GM12891 (cell line): ENCODE data around the gene MPV17.
"Not testable (repeated sequence)": the region's sequence is repeated elsewhere in the genome, so short reads cannot be mapped to it uniquely, and the experiment has no call there.

Experiments
- DNase-seq: peaks from one replicate; pipeline ENCODE4 v3.0.0; 2011; ENCODE audit warnings: low spot score; ENCODE audit not compliant: insufficient read length
- FAIRE-seq: peaks from 2 replicates; lab custom pipeline; 2011; peaks lifted over from hg19 to GRCh38; lab: Jason Lieb, UNC
- PAX5 ChIP-seq: IDR thresholded peaks from 2 replicates; pipeline ENCODE4 v1.6.1; 2011; ENCODE audit warnings: low read length, moderate library complexity, mild to moderate bottlenecking; ENCODE audit not compliant: insufficient read depth, severe bottlenecking
- POLR2A ChIP-seq: IDR thresholded peaks from 2 replicates; pipeline ENCODE4 v1.6.1; 2011; ENCODE audit warnings: low read depth, low read length, control low read depth
- POLR2AphosphoS5 ChIP-seq: IDR thresholded peaks from 2 replicates; pipeline ENCODE4 v1.6.1; 2011; ENCODE audit warnings: low read depth, low read length, control low read depth
- POU2F2 ChIP-seq: IDR thresholded peaks from 2 replicates; pipeline ENCODE4 v1.6.1; 2011; ENCODE audit warnings: low read depth, mild to moderate bottlenecking, control low read depth, low read length, moderate library complexity
- SPI1 ChIP-seq: IDR thresholded peaks from 2 replicates; pipeline ENCODE4 v1.6.1; 2011; ENCODE audit warnings: low read depth, low read length, control low read depth
- TAF1 ChIP-seq: IDR thresholded peaks from 2 replicates; pipeline ENCODE4 v1.6.1; 2011; ENCODE audit warnings: low read depth, low read length, control low read depth

Gene MPV17

GRCh38 chr2:27282892-27283291 is 40.0 kb downstream of the MPV17 start:
- no peak for DNase-seq
- no peak for FAIRE-seq
- TF ChIP-seq SPI1, result no peak
- TF ChIP-seq PAX5, result no peak
- TF ChIP-seq POU2F2, result no peak
- no peak for TF ChIP-seq POLR2A
- no peak for TF ChIP-seq TAF1
- no peak for TF ChIP-seq POLR2AphosphoS5

- no peak for TF ChIP-seq SPI1
- no peak for TF ChIP-seq POU2F2
- no peak for TF ChIP-seq TAF1
- no peak for TF ChIP-seq PAX5
- TF ChIP-seq POLR2AphosphoS5, result no peak
- no peak for TF ChIP-seq POLR2A
- DNase-seq (no peak), FAIRE-seq (no peak)
Observed at GRCh38 chr2:27281855-27282559, 40.9 kb downstream of the MPV17 start, which contains the start of gene TRIM54. Gene TRIM54, plus strand, starts transcription at chr2:27282429. Its CDS starts 303 bp downstream, at chr2:27282732.

DNA sequence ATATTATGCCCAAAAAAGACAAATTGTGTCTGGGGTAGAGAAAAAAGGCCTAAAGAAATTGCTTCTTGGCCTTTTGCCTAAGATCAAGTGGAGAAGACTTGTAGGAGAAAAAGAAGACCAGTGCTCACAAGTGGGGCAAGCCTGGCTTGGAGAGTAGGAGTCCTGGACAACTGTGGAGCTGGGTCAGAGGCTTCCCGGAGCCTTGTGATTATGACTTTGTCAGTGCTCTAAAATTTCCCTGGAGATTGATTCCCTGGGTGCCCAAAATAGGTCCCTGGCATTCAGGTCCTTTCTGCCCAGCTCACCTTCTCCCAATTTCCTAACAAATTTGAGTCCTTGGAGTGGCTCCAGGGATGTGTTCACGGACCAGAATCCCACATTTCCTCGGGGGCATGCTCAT is 41.5 kb downstream of the MPV17 start:
- no peak for TF ChIP-seq TAF1
- no peak for TF ChIP-seq SPI1
- no peak for TF ChIP-seq POLR2A
- TF ChIP-seq PAX5, result no peak
- TF ChIP-seq POU2F2, result no peak
- TF ChIP-seq POLR2AphosphoS5, result no peak
- FAIRE-seq (no peak), DNase-seq (no peak)

GRCh38 chr2:27280826-27281225 is 42.1 kb downstream of the MPV17 start:
- no peak for DNase-seq
- no peak for FAIRE-seq
- TF ChIP-seq PAX5 (no peak), POU2F2 (no peak), POLR2AphosphoS5 (no peak), POLR2A (no peak), TAF1 (no peak), SPI1 (no peak)

- TF ChIP-seq SPI1, result no peak
- no peak for TF ChIP-seq PAX5
- TF ChIP-seq POLR2A, result no peak
- no peak for TF ChIP-seq POLR2AphosphoS5
- TF ChIP-seq POU2F2, result no peak
- no peak for TF ChIP-seq TAF1
- DNase-seq, result no peak
- FAIRE-seq, result no peak
Observed at GRCh38 chr2:27278010-27278409, 44.9 kb downstream of the MPV17 start.

DNA sequence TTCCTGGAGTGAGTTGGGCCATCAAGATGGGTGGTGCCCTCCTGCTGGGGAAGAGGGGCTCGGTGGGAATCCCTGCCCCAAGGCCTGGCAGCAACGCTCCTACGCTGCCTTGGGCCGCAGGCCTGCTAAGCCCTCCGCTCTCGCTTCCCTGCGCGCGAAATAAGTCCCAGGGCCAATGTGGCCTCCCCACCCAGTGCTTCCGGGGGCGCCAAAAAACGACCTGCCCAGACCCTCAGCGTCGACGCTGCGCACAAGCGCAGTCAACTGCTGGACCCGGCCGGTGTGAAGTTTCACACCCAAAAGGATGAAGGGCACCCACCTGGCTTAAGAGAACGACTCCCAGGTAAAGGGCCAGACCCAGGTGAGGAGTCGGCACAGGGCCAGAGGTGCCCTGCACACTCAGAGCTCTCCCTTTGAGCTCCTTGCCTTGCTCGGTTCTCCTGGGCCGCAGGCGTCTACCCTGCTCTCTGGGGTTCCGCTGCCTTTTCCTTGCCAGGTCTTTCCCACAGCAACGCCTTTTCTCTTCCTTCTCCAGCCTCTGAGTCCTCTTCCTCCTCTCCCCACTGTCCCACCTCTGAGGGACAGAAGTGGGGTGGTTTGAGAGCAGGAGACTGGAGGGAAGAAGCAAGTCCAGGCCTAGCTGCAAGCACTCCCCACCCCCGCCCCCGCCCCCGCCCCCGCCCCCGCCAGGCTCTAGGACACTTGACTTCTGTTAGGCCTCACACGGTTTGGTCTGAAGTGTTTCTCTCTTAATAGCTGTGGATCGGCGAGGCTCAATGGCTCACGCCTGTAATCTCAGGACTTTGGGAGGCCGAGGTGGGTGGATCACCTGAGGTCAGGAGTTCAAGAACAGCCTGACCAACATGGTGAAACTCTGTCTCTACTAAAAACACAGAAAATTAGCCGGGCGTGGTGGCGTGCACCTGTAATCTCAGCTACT is 47.4 kb downstream of the MPV17 start, which contains the start of gene DNAJC5G:
TSS of gene DNAJC5G (plus strand) at position 223 of the 940 bp plus-strand sequence. CDS start 1,296 bp downstream, outside the sequence.
- DNase-seq (no peak), FAIRE-seq (no peak)
- no peak for TF ChIP-seq POU2F2
- TF ChIP-seq TAF1, result no peak

GRCh38 chr2:27272537-27273522 is 50.1 kb downstream of the MPV17 start:
- not testable (repeated sequence) for FAIRE-seq, DNase-seq

DNA sequence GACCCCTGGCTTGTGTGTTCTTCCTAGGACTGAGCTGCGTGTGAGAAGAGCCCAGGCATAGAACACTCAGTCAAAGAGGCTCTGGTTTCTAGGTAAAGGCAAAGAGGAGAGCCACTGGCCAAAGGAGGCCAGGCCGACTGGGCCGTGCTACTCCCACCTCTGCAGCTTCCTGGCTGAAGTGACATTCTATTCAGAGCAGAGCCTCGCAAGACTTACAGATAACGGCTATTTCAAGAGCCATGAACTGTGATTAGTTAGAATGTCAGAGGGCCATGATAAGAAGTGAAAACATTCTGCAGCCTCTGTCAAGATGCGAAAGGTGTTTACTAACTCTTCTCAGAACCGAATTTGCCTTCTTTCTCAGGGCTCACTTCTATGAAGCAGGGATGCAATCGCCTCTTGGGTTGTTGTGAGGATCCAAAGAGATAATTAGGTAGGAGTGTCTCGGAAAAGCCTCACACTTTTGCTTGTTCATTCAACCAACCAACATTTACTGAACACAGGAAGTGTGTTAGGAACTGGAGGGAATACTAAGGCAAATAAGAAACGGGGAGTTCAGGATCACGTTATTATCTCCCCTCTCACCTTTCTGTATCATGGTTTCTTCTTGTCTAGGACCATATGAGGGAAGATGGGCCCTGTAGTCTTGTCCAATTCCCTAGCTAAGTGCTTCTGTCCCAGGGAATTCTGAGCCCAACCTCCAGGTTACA is 51.1 kb downstream of the MPV17 start:
- no peak for FAIRE-seq
- no peak for DNase-seq
- TF ChIP-seq POLR2AphosphoS5 (no peak), POU2F2 (no peak), SPI1 (no peak), TAF1 (no peak), POLR2A (no peak), PAX5 (no peak)

- no peak for TF ChIP-seq POU2F2
- no peak for TF ChIP-seq POLR2A
- no peak for TF ChIP-seq PAX5
- TF ChIP-seq POLR2AphosphoS5, result no peak
- TF ChIP-seq TAF1, result no peak
- no peak for TF ChIP-seq SPI1
- FAIRE-seq (peak; percentile 9), DNase-seq (no peak)
Observed at GRCh38 chr2:27270670-27271069, 52.2 kb downstream of the MPV17 start.
